PC-3 (cell line): ENCODE measurements around the gene FBXW4. TPM values are rescaled to one million over a fixed set of nuclear protein-coding genes. Genes with fewer than 3 reads are reported as not detected.

ENCODE experiments used
- ATAC-seq: fragments of 200-7000 bp; cut with Tn5 transposase; 2 replicates; pipeline ENCODE4 v1.9.1; 2020; ENCODE audit warnings: mild to moderate bottlenecking, moderate library complexity
- BruUV-seq: library from RNA; stranded (reverse); fragments of 400-500 nt; replicated peaks from 2 replicates; lab custom pipeline; 2021; lab: Mats Ljungman, UMichigan
- CTCF ChIA-PET: fragments of 300-600 bp; sonication (Branson Sonifier 250); formaldehyde crosslinking; loops from one replicate; lab custom pipeline; 2022; ENCODE audit warnings: antibody characterized with exemption; lab: Charles Lee
- POLR2A ChIA-PET: fragments of 300-600 bp; sonication (Branson Sonifier 250); formaldehyde crosslinking; loops from one replicate; lab custom pipeline; 2022; ENCODE audit warnings: antibody characterized with exemption; ENCODE audit not compliant: unreplicated experiment; lab: Charles Lee
- DNase-seq: peaks from one replicate; pipeline ENCODE4 v3.0.0-alpha.2; 2015
- H2AFZ ChIP-seq: fragments of 300-600 bp; sonication (generic); 2 replicates; pipeline ENCODE4 v1.6.0; 2016; ENCODE audit warnings: antibody characterized with exemption, low read length
- H3F3A ChIP-seq: fragments of 300-600 bp; sonication (generic); one replicate; pipeline ENCODE4 v1.6.0; 2017; ENCODE audit warnings: antibody characterized with exemption, low read length, control low read depth, mild to moderate bottlenecking; ENCODE audit not compliant: unreplicated experiment
- H3K27ac ChIP-seq: fragments of 300-600 bp; sonication (generic); 2 replicates; pipeline ENCODE4 v1.5.1; 2016; ENCODE audit warnings: mild to moderate bottlenecking, low read length
- H3K27me3 ChIP-seq: fragments of 300-600 bp; sonication (generic); 2 replicates; pipeline ENCODE4 v1.6.1; 2016; ENCODE audit warnings: low read length, mixed read lengths
- H3K36me3 ChIP-seq: fragments of 300-600 bp; sonication (generic); 2 replicates; pipeline ENCODE4 v1.6.1; 2016; ENCODE audit warnings: low read depth, mixed run types, low read length, mixed read lengths
- H3K4me1 ChIP-seq: fragments of 300-600 bp; sonication (generic); 2 replicates; pipeline ENCODE4 v1.5.1; 2016; ENCODE audit warnings: low read length; ENCODE audit not compliant: insufficient read depth
- H3K4me2 ChIP-seq: fragments of 300-600 bp; sonication (generic); 2 replicates; pipeline ENCODE4 v1.6.0; 2016; ENCODE audit warnings: low read length
- H3K4me3 ChIP-seq: fragments of 300-600 bp; sonication (generic); 2 replicates; pipeline ENCODE4 v1.5.1; 2016; ENCODE audit warnings: mild to moderate bottlenecking, low read length, mixed read lengths
- H3K79me2 ChIP-seq: fragments of 300-600 bp; sonication (generic); 2 replicates; pipeline ENCODE4 v1.6.1; 2017; ENCODE audit warnings: low read length, mixed read lengths
- H3K9ac ChIP-seq: fragments of 300-600 bp; sonication (generic); 2 replicates; pipeline ENCODE4 v1.6.0; 2016; ENCODE audit warnings: mild to moderate bottlenecking, low read length
- H3K9me2 ChIP-seq: fragments of 300-600 bp; sonication (generic); replicated peaks from 2 replicates; pipeline ENCODE4 v1.6.1; 2016; ENCODE audit warnings: mixed run types, low read length, mixed read lengths
- H3K9me3 ChIP-seq: fragments of 300-600 bp; sonication (generic); 2 replicates; pipeline ENCODE4 v1.6.1; 2016; ENCODE audit warnings: low read length, mixed read lengths
- H4K20me1 ChIP-seq: fragments of 300-600 bp; sonication (generic); 2 replicates; pipeline ENCODE4 v1.6.1; 2016; ENCODE audit warnings: low read length, mixed read lengths
- EZH2 ChIP-seq: fragments of 300-600 bp; sonication (generic); IDR thresholded peaks from one replicate; pipeline ENCODE4 v1.6.1; 2017; ENCODE audit warnings: antibody characterized with exemption, mild to moderate bottlenecking, low read length; ENCODE audit not compliant: unreplicated experiment
- EZH2phosphoT487 ChIP-seq: fragments of 300-600 bp; sonication (generic); IDR thresholded peaks from 2 replicates; pipeline ENCODE4 v1.6.1; 2018; ENCODE audit warnings: mild to moderate bottlenecking, antibody characterized with exemption, low read length, borderline replicate concordance
- intact Hi-C: fragments of 100-400 bp; cut with micrococcal nuclease; formaldehyde crosslinking; loops from 2 replicates; pipeline ENCODE4 v1.9.0; 2023
- total RNA-seq: library from RNA; depleted of rRNA; stranded (reverse); fragments of >200 nt; gene quantifications from 2 replicates; pipeline ENCODE4 v1.2.3, GENCODE V29; 2014
- TF ChIP-seq, protein P1 (sequence below): fragments of 300-600 bp; sonication (generic); conservative IDR thresholded peaks from 2 replicates; pipeline ENCODE4 v1.5.1; 2017; ENCODE audit warnings: antibody characterized with exemption, low read depth, mild to moderate bottlenecking, low read length

Gene FBXW4
- total RNA-seq, 1 experiment from 2014 or later: 18.8 TPM

DNA sequence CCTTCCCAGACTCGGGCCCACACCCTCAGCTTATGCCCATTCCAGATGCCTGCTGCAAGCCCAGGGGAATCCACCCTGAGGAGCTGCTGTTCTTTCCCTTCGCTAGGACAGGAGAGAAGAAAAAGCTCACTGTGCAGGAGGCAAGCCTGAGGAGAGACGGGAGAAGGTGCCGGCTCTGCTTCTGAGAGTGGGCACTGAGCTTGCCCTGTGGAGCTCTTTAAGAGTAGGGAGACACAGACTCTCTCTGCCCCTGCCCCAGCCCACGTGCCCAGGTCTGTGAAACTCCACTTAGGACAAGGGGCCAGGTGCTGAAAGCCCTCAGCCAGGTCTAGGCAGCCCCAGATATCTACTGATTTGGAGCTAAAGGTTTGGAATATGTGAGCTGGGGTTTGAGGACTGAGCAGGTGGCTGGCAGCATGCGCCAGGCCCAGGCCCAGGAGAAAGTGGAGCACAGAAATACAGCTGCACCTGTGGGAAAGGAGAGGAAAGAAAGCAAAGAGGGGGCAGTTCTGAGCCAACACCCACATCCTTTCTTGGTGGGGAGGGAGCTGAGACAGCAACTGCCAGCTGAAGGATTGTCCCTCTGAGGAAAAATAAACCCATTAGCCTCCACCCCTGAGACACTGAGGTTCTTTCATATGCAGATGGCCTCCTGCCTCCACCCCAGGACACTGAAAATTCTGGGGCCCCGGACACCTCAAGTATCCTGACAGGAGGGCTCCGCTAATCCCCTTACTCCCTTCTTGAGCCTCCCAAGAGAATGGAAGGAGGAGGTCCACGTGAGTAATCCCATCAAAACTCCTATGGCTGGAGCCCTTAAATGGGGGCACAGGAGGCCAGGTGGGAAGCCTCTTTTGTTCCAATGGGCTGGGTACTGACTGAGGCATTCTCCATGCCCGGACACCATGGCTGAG lies 114.2 kb downstream of the FBXW4 start:
- TF ChIP-seq, protein P1, sequence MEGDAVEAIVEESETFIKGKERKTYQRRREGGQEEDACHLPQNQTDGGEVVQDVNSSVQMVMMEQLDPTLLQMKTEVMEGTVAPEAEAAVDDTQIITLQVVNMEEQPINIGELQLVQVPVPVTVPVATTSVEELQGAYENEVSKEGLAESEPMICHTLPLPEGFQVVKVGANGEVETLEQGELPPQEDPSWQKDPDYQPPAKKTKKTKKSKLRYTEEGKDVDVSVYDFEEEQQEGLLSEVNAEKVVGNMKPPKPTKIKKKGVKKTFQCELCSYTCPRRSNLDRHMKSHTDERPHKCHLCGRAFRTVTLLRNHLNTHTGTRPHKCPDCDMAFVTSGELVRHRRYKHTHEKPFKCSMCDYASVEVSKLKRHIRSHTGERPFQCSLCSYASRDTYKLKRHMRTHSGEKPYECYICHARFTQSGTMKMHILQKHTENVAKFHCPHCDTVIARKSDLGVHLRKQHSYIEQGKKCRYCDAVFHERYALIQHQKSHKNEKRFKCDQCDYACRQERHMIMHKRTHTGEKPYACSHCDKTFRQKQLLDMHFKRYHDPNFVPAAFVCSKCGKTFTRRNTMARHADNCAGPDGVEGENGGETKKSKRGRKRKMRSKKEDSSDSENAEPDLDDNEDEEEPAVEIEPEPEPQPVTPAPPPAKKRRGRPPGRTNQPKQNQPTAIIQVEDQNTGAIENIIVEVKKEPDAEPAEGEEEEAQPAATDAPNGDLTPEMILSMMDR: no peak
- no peak for TF ChIP-seq EZH2phosphoT487
- no peak for TF ChIP-seq EZH2

DNA sequence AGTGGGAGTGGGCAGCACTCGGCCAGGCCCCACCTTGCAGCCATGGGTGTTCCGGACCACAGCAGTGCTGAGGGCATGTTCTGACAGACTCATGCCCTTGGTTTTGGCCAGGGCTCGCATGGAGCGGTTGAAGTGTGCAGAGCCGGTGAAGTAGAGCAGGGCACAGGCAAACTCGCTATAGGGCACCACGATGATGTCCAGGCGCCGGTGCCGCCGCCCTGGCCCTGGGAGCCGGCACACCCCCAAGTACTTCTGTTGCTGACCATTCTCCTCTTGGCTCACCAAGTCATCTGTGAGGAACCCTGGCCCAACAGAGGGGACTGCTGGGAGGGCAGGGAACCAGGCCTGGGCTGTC lies 115.5 kb downstream of the FBXW4 start:
- no TSS peak for BruUV-seq
- no peaks in the 10 kb centered on the region for H3K79me2 ChIP-seq
- H4K20me1 ChIP-seq: no peaks in the 10 kb centered on the region
- ChIA-PET POLR2A (no interaction called here), CTCF (no interaction called here)
- H3F3A ChIP-seq: no peaks in the 10 kb centered on the region
- no peak overlapping the region for H2AFZ ChIP-seq
- H3K9me3 ChIP-seq: no peaks in the 10 kb centered on the region
- TF ChIP-seq EZH2phosphoT487 (no peak), EZH2 (no peak)
- TF ChIP-seq, protein P1: no peak
- ATAC-seq (no peak), DNase-seq (no peak)
- H3K27me3 ChIP-seq: no peaks in the 10 kb centered on the region
- H3K27ac ChIP-seq: no peak overlapping the region
- no peak overlapping the region for H3K4me3 ChIP-seq
- H3K36me3 ChIP-seq: 0 out of 2 replicates have a peak, but pooled peaks cover 2% of the 10 kb centered on the region
- intact Hi-C loops: no loop called here
- H3K9ac ChIP-seq: no peak overlapping the region
- no peaks in the 10 kb centered on the region for H3K9me2 ChIP-seq
- no peaks in the 10 kb centered on the region for H3K4me1 ChIP-seq
- H3K4me2 ChIP-seq: no peak overlapping the region

More for the DNA sequence above, 114.2 kb downstream of the FBXW4 start:
- BruUV-seq: no TSS peak
- no peak overlapping the region for H2AFZ ChIP-seq
- H3F3A ChIP-seq: no peaks in the 10 kb centered on the region
- ChIA-PET POLR2A (no interaction called here), CTCF (no interaction called here)
- no peaks in the 10 kb centered on the region for H4K20me1 ChIP-seq
- 0 out of 2 replicates have a peak, but pooled peaks cover 3% of the 10 kb centered on the region for H3K36me3 ChIP-seq
- no peak overlapping the region for H3K4me3 ChIP-seq
- no peak overlapping the region for H3K27ac ChIP-seq
- no peaks in the 10 kb centered on the region for H3K9me3 ChIP-seq
- ATAC-seq (no peak), DNase-seq (no peak)
- intact Hi-C loops: no loop called here
- H3K9ac ChIP-seq: no peak overlapping the region
- no peaks in the 10 kb centered on the region for H3K4me1 ChIP-seq
- H3K4me2 ChIP-seq: no peak overlapping the region
- no peaks in the 10 kb centered on the region for H3K79me2 ChIP-seq
- H3K9me2 ChIP-seq: no peaks in the 10 kb centered on the region
- no peaks in the 10 kb centered on the region for H3K27me3 ChIP-seq
